OCI-LY1 (cell line): Measurements from ENCODE around the gene HOXA9.

Experiments used
- H2AFZ ChIP-seq: fragments of 200-600 bp; sonication (generic), shearing (Covaris generic); 2 replicates; pipeline ENCODE4 v1.6.0; 2014; ENCODE audit warnings: antibody characterized with exemption, mild to moderate bottlenecking, low read length
- H3F3A ChIP-seq: fragments of 200-600 bp; sonication (generic), shearing (Covaris generic); 2 replicates; pipeline ENCODE4 v1.6.0; 2014; ENCODE audit warnings: mild to moderate bottlenecking, antibody characterized with exemption, low read length, moderate library complexity; ENCODE audit not compliant: insufficient read depth
- H3K27ac ChIP-seq: fragments of 200-600 bp; sonication (generic); 2 replicates; pipeline ENCODE4 v1.5.1; 2014; ENCODE audit warnings: low read length, mixed run types, mild to moderate bottlenecking, low read depth; ENCODE audit not compliant: poor library complexity, severe bottlenecking
- H3K27me3 ChIP-seq: fragments of 200-600 bp; sonication (generic); 2 replicates; pipeline ENCODE4 v1.6.0; 2014; ENCODE audit warnings: antibody characterized with exemption, mild to moderate bottlenecking, low read length, moderate library complexity; ENCODE audit not compliant: insufficient read depth
- H3K36me3 ChIP-seq: fragments of 200-600 bp; sonication (generic); 2 replicates; pipeline ENCODE4 v1.6.1; 2014; ENCODE audit warnings: mild to moderate bottlenecking, antibody characterized with exemption, low read length, moderate library complexity, mixed read lengths; ENCODE audit not compliant: insufficient read depth
- H3K4me1 ChIP-seq: fragments of 200-600 bp; sonication (generic); 2 replicates; pipeline ENCODE4 v1.5.1; 2014; ENCODE audit warnings: mild to moderate bottlenecking, low read length, moderate library complexity; ENCODE audit not compliant: insufficient read depth, severe bottlenecking
- H3K4me2 ChIP-seq: fragments of 200-600 bp; sonication (generic), shearing (Covaris generic); 2 replicates; pipeline ENCODE4 v1.6.1; 2014; ENCODE audit warnings: low read length
- H3K4me3 ChIP-seq: fragments of 200-600 bp; sonication (generic); 2 replicates; pipeline ENCODE4 v1.5.1; 2014; ENCODE audit warnings: low read length, low read depth, mild to moderate bottlenecking, mixed read lengths; ENCODE audit not compliant: poor library complexity, severe bottlenecking
- H3K79me2 ChIP-seq: fragments of 200-600 bp; shearing (Covaris generic); 2 replicates; pipeline ENCODE4 v1.6.1; 2016; ENCODE audit warnings: mixed run types, low read length, mixed read lengths; ENCODE audit not compliant: insufficient read depth
- H3K9ac ChIP-seq: fragments of 200-600 bp; sonication (generic), shearing (Covaris generic); 2 replicates; pipeline ENCODE4 v1.6.1; 2014; ENCODE audit warnings: mild to moderate bottlenecking, low read length, mixed read lengths
- H3K9me2 ChIP-seq: fragments of 200-600 bp; sonication (generic), shearing (Covaris generic); 2 replicates; pipeline ENCODE4 v1.6.1; 2014; ENCODE audit warnings: low read depth, mild to moderate bottlenecking, low read length, mixed read lengths
- H3K9me3 ChIP-seq: fragments of 200-600 bp; shearing (Covaris generic); 2 replicates; pipeline ENCODE4 v1.6.1; 2014; ENCODE audit warnings: low read length, mixed read lengths
- H4K20me1 ChIP-seq: fragments of 200-600 bp; sonication (generic), shearing (Covaris generic); 2 replicates; pipeline ENCODE4 v1.6.0; 2016; ENCODE audit warnings: mild to moderate bottlenecking, low read length; ENCODE audit not compliant: insufficient read depth
- EZH2 ChIP-seq: fragments of 200-600 bp; sonication (generic), shearing (Covaris generic); IDR thresholded peaks from 2 replicates; pipeline ENCODE4 v1.8.0; 2017; ENCODE audit warnings: borderline replicate concordance, mixed run types, mild to moderate bottlenecking, antibody characterized with exemption, low read length, moderate library complexity, mixed read lengths
- TF ChIP-seq, protein P1 (sequence below): fragments of 200-600 bp; sonication (generic), shearing (Covaris generic); IDR thresholded peaks from 2 replicates; pipeline ENCODE4 v1.5.1; 2017; ENCODE audit warnings: mild to moderate bottlenecking, antibody characterized with exemption, low read length, moderate library complexity, mixed read lengths

The HOXA9 gene

DNA sequence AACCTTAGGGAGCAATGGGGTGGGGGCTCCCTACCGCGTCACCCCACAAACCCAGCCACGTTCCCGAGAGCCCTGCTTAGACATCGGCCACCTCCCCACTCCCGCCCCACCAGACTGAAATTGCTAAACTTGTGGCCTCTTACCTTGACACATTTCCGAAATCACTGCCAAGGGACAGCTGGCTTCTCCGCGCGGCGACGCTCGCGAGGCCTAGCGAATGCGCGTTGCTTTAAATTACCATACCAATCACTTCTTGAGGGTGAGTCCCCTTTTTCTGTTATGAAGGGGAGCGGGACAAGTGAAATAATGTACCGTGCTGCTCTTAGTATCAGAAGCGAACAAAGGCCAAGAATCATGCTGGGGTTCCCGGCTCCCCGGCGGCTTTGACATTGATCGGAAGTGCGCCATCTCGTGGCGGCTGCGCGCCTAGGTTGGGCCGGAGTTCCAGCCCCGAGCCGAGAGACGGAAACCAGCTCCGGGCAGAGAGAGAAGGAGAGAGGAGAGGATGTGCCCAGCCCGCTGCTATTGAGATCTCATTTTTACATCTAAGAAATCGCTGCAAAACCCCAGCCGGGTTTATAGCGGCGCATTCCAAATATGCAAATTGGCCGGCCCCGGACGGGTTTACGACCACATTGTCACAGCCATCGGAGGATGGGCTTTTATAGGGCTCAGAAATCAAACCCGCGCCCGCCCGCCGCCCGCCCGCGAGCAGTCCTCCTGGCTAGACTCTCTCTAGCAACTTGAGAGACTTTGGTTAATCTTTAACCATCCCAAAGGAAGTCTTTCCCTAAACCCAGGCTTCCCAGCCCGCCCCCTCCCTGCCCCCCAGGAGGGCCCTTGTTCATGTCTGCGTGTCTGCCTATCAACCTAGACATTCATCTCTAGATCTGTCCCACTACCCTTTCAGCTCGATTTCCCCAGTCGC, 14.4 kb upstream of the HOXA9 start:
- no peak overlapping the region for H2AFZ ChIP-seq
- no peak overlapping the region for H3K27ac ChIP-seq
- H3F3A ChIP-seq: no peaks in the 10 kb centered on the region
- H3K79me2 ChIP-seq: no peaks in the 10 kb centered on the region
- H3K27me3 ChIP-seq: peaks cover 2% of the 10 kb centered on the region; the same call in 1 of the 2 replicates
- no peaks in the 10 kb centered on the region for H3K36me3 ChIP-seq
- H3K9ac ChIP-seq: no peak overlapping the region
- TF ChIP-seq, protein P1, sequence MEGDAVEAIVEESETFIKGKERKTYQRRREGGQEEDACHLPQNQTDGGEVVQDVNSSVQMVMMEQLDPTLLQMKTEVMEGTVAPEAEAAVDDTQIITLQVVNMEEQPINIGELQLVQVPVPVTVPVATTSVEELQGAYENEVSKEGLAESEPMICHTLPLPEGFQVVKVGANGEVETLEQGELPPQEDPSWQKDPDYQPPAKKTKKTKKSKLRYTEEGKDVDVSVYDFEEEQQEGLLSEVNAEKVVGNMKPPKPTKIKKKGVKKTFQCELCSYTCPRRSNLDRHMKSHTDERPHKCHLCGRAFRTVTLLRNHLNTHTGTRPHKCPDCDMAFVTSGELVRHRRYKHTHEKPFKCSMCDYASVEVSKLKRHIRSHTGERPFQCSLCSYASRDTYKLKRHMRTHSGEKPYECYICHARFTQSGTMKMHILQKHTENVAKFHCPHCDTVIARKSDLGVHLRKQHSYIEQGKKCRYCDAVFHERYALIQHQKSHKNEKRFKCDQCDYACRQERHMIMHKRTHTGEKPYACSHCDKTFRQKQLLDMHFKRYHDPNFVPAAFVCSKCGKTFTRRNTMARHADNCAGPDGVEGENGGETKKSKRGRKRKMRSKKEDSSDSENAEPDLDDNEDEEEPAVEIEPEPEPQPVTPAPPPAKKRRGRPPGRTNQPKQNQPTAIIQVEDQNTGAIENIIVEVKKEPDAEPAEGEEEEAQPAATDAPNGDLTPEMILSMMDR: peak; percentile 99
- TF ChIP-seq EZH2: no peak
- H3K4me2 ChIP-seq: peak overlapping the region; percentile 42
- no peaks in the 10 kb centered on the region for H3K9me3 ChIP-seq
- H3K4me1 ChIP-seq: peaks cover 14% of the 10 kb centered on the region
- peak overlapping the region; percentile 38 for H3K4me3 ChIP-seq
- H3K9me2 ChIP-seq: no peaks in the 10 kb centered on the region
- H4K20me1 ChIP-seq: no peaks in the 10 kb centered on the region

DNA sequence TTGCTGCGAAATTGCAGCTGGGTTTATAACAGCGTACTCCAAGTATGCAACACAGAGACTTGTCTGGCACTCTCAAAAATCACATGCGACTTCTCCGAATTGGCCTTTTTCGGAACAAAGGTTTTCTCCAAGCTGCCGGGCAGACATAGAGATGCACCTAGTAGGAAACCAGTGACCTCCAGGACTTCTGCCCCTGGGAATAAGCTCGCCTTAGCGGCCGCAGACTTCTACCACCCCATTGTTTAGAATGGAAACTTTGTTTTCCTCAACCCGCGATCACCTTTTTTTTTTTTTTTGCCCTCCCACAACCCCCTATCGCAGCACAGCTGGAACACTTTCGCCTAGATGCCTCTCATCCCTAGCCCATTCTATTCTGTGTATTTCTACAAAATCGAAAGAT, 13.7 kb upstream of the HOXA9 start:
- H3K27ac ChIP-seq: no peak overlapping the region
- no peak overlapping the region for H3K9ac ChIP-seq
- no peaks in the 10 kb centered on the region; the same call in 1 of the 2 replicates for H3K27me3 ChIP-seq
- no peaks in the 10 kb centered on the region for H3K9me2 ChIP-seq
- no peaks in the 10 kb centered on the region for H3K79me2 ChIP-seq
- H3K4me1 ChIP-seq: peaks cover 12% of the 10 kb centered on the region
- H4K20me1 ChIP-seq: no peaks in the 10 kb centered on the region
- H3F3A ChIP-seq: no peaks in the 10 kb centered on the region
- H3K9me3 ChIP-seq: no peaks in the 10 kb centered on the region
- TF ChIP-seq, protein P1: no peak
- TF ChIP-seq EZH2: no peak
- H3K36me3 ChIP-seq: no peaks in the 10 kb centered on the region
- H2AFZ ChIP-seq: no peak overlapping the region
- no peak overlapping the region for H3K4me2 ChIP-seq
- H3K4me3 ChIP-seq: no peak overlapping the region

DNA sequence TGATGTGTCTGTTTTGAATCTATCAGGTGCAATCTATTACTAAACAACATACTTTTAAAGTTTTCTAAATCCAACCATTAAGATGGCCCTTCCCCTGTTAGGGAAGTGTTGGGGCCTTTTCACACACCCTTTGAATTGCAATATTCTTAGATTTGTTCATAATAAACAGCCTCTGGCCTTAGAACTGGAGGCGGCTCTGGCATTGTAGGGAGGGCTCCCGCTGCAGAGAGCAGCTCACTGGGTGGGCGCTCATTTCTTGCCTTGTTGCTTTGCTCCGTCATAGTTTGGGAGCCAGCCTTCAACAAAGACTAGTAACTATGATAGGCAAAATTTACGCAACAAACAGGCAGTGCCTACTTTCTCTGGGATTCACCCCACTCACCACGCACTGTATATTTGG, 13.0 kb upstream of the HOXA9 start:
- no peak overlapping the region for H3K9ac ChIP-seq
- H3K4me1 ChIP-seq: peaks cover 10% of the 10 kb centered on the region
- no peak overlapping the region for H3K27ac ChIP-seq
- H3F3A ChIP-seq: no peaks in the 10 kb centered on the region
- no peaks in the 10 kb centered on the region for H3K36me3 ChIP-seq
- no peaks in the 10 kb centered on the region for H4K20me1 ChIP-seq
- no peak for TF ChIP-seq EZH2
- TF ChIP-seq, protein P1: no peak
- no peak overlapping the region for H3K4me2 ChIP-seq
- no peaks in the 10 kb centered on the region for H3K9me3 ChIP-seq
- no peaks in the 10 kb centered on the region for H3K79me2 ChIP-seq
- no peak overlapping the region for H2AFZ ChIP-seq
- H3K27me3 ChIP-seq: no peaks in the 10 kb centered on the region; the same call in 1 of the 2 replicates
- no peak overlapping the region for H3K4me3 ChIP-seq
- H3K9me2 ChIP-seq: no peaks in the 10 kb centered on the region
